ENCODE data around the gene SEMA3C.

SEMA3C gene

GRCh38 chr7:80839855-80840254 lies 79.0 kb downstream of the SEMA3C start:
- Histone ChIP-seq H3K36me3 (replicated peaks in 1 of 2; ENCODE audit: control insufficient read depth in 2 of 2, insufficient read depth in 2 of 2, low read length in 2 of 2) (no peaks in the 10 kb centered on the region), H2AK5ac (ENCODE audit: low read depth, low read length) (no peak overlapping the region), H3K9me3 (replicated peaks in 1 of 2; ENCODE audit: control insufficient read depth in 2 of 2, insufficient read depth in 1 of 2, low read depth in 1 of 2, low read length in 2 of 2) (no peaks in the 10 kb centered on the region), H3K14ac (ENCODE audit: low read length) (no peak overlapping the region), H2AFZ (ENCODE audit: low read length) (no peak overlapping the region), H2BK120ac (ENCODE audit: low read depth, low read length) (no peak overlapping the region), H3K4me1 (ENCODE audit: control insufficient read depth in 2 of 2, insufficient read depth in 1 of 2, low read depth in 1 of 2, low read length in 2 of 2) (peaks cover 3 to 37% of the 10 kb centered on the region in 2 donors), H2BK15ac (ENCODE audit: low read length) (no peak overlapping the region), H3K4me2 (ENCODE audit: insufficient read depth, low read length, poor library complexity, severe bottlenecking) (no peak overlapping the region), H3K79me1 (ENCODE audit: low read depth, low read length) (no peaks in the 10 kb centered on the region), H3K4ac (ENCODE audit: low read length) (no peak overlapping the region), H4K8ac (ENCODE audit: low read depth, low read length) (no peak overlapping the region), H2BK12ac (ENCODE audit: low read length) (no peak overlapping the region), H3K27ac (replicated peaks; ENCODE audit: low read length) (no peak overlapping the region), H3K18ac (ENCODE audit: low read length) (no peak overlapping the region), H4K91ac (ENCODE audit: low read depth, low read length, poor library complexity) (no peak overlapping the region), H3K4me3 (ENCODE audit: low read length in 2 of 2) (no peak overlapping the region), H3K23ac (ENCODE audit: low read depth, low read length, poor library complexity) (no peak overlapping the region), H2BK5ac (ENCODE audit: low read length) (no peak overlapping the region), H3K27me3 (ENCODE audit: control insufficient read depth in 3 of 3, insufficient read depth in 3 of 3, low read depth in 1 of 3, low read length in 3 of 3) (no peaks in the 10 kb centered on the region), H3K9ac (ENCODE audit: low read depth, low read length, poor library complexity) (no peak overlapping the region)
- DNase-seq (ENCODE audit: low spot score), result no peak

GRCh38 chr7:80838643-80839042 lies 80.2 kb downstream of the SEMA3C start:
- DNase-seq (ENCODE audit: low spot score), result no peak
- H3K4me3 ChIP-seq (ENCODE audit: low read length in 2 of 2), result no peak overlapping the region
- H2AFZ ChIP-seq (ENCODE audit: low read length), result no peak overlapping the region
- H3K9me3 ChIP-seq (replicated peaks in 1 of 2; ENCODE audit: control insufficient read depth in 2 of 2, insufficient read depth in 1 of 2, low read depth in 1 of 2, low read length in 2 of 2), result no peaks in the 10 kb centered on the region
- H3K9ac ChIP-seq (ENCODE audit: low read depth, low read length, poor library complexity), result no peak overlapping the region
- H2BK120ac ChIP-seq (ENCODE audit: low read depth, low read length), result no peak overlapping the region
- no peak overlapping the region for H3K4ac ChIP-seq (ENCODE audit: low read length)
- H3K79me1 ChIP-seq (ENCODE audit: low read depth, low read length), result no peaks in the 10 kb centered on the region
- H3K4me1 ChIP-seq (ENCODE audit: control insufficient read depth in 2 of 2, insufficient read depth in 1 of 2, low read depth in 1 of 2, low read length in 2 of 2), result peaks cover 1 to 30% of the 10 kb centered on the region in 2 donors
- H2BK12ac ChIP-seq (ENCODE audit: low read length), result no peak overlapping the region
- no peak overlapping the region for H3K18ac ChIP-seq (ENCODE audit: low read length)
- H4K8ac ChIP-seq (ENCODE audit: low read depth, low read length), result no peak overlapping the region
- no peak overlapping the region for H3K23ac ChIP-seq (ENCODE audit: low read depth, low read length, poor library complexity)
- no peak overlapping the region for H2BK15ac ChIP-seq (ENCODE audit: low read length)
- no peaks in the 10 kb centered on the region for H3K36me3 ChIP-seq (replicated peaks in 1 of 2; ENCODE audit: control insufficient read depth in 2 of 2, insufficient read depth in 2 of 2, low read length in 2 of 2)
- no peak overlapping the region for H2AK5ac ChIP-seq (ENCODE audit: low read depth, low read length)
- no peaks in the 10 kb centered on the region for H3K27me3 ChIP-seq (ENCODE audit: control insufficient read depth in 3 of 3, insufficient read depth in 3 of 3, low read depth in 1 of 3, low read length in 3 of 3)
- WGBS, 2 donors (ENCODE audit: extremely low coverage in 2 of 2, insufficient read length in 2 of 2, insufficient replicate concordance in 1 of 2), result no CpG with 5 or more reads among the region's 2 CpGs
- H3K14ac ChIP-seq (ENCODE audit: low read length), result no peak overlapping the region
- no peak overlapping the region for H2BK5ac ChIP-seq (ENCODE audit: low read length)
- no peak overlapping the region for H3K4me2 ChIP-seq (ENCODE audit: insufficient read depth, low read length, poor library complexity, severe bottlenecking)
- H4K91ac ChIP-seq (ENCODE audit: low read depth, low read length, poor library complexity), result no peak overlapping the region
- H3K27ac ChIP-seq (replicated peaks; ENCODE audit: low read length), result no peak overlapping the region

GRCh38 chr7:80837345-80837744 lies 81.5 kb downstream of the SEMA3C start:
- Histone ChIP-seq H2BK12ac (ENCODE audit: low read length) (no peak overlapping the region), H3K4me1 (ENCODE audit: control insufficient read depth in 2 of 2, insufficient read depth in 1 of 2, low read depth in 1 of 2, low read length in 2 of 2) (peaks cover 1 to 17% of the 10 kb centered on the region in 2 donors), H2BK15ac (ENCODE audit: low read length) (no peak overlapping the region), H3K4ac (ENCODE audit: low read length) (no peak overlapping the region), H4K8ac (ENCODE audit: low read depth, low read length) (no peak overlapping the region), H3K4me3 (ENCODE audit: low read length in 2 of 2) (no peak overlapping the region), H3K9me3 (replicated peaks in 1 of 2; ENCODE audit: control insufficient read depth in 2 of 2, insufficient read depth in 1 of 2, low read depth in 1 of 2, low read length in 2 of 2) (no peaks in the 10 kb centered on the region), H3K79me1 (ENCODE audit: low read depth, low read length) (no peaks in the 10 kb centered on the region), H2AK5ac (ENCODE audit: low read depth, low read length) (no peak overlapping the region), H3K23ac (ENCODE audit: low read depth, low read length, poor library complexity) (no peak overlapping the region), H2BK120ac (ENCODE audit: low read depth, low read length) (no peak overlapping the region), H4K91ac (ENCODE audit: low read depth, low read length, poor library complexity) (no peak overlapping the region), H3K27me3 (ENCODE audit: control insufficient read depth in 3 of 3, insufficient read depth in 3 of 3, low read depth in 1 of 3, low read length in 3 of 3) (no peaks in the 10 kb centered on the region), H2BK5ac (ENCODE audit: low read length) (no peak overlapping the region), H3K27ac (replicated peaks; ENCODE audit: low read length) (no peak overlapping the region), H3K36me3 (replicated peaks in 1 of 2; ENCODE audit: control insufficient read depth in 2 of 2, insufficient read depth in 2 of 2, low read length in 2 of 2) (no peaks in the 10 kb centered on the region), H3K18ac (ENCODE audit: low read length) (no peak overlapping the region), H3K9ac (ENCODE audit: low read depth, low read length, poor library complexity) (no peak overlapping the region), H3K14ac (ENCODE audit: low read length) (no peak overlapping the region), H3K4me2 (ENCODE audit: insufficient read depth, low read length, poor library complexity, severe bottlenecking) (no peak overlapping the region), H2AFZ (ENCODE audit: low read length) (no peak overlapping the region)
- WGBS, 2 donors (ENCODE audit: extremely low coverage in 2 of 2, insufficient read length in 2 of 2, insufficient replicate concordance in 1 of 2), result no CpG with 5 or more reads among the region's 3 CpGs
- DNase-seq (ENCODE audit: low spot score), result no peak

- Histone ChIP-seq H3K23ac (ENCODE audit: low read depth, low read length, poor library complexity) (no peak overlapping the region), H2BK120ac (ENCODE audit: low read depth, low read length) (no peak overlapping the region), H4K8ac (ENCODE audit: low read depth, low read length) (no peak overlapping the region), H3K27me3 (ENCODE audit: control insufficient read depth in 3 of 3, insufficient read depth in 3 of 3, low read depth in 1 of 3, low read length in 3 of 3) (no peaks in the 10 kb centered on the region), H3K9me3 (replicated peaks in 1 of 2; ENCODE audit: control insufficient read depth in 2 of 2, insufficient read depth in 1 of 2, low read depth in 1 of 2, low read length in 2 of 2) (no peaks in the 10 kb centered on the region), H2BK15ac (ENCODE audit: low read length) (no peak overlapping the region), H2BK5ac (ENCODE audit: low read length) (no peak overlapping the region), H2AFZ (ENCODE audit: low read length) (no peak overlapping the region), H3K27ac (replicated peaks; ENCODE audit: low read length) (no peak overlapping the region), H2BK12ac (ENCODE audit: low read length) (no peak overlapping the region), H3K36me3 (replicated peaks in 1 of 2; ENCODE audit: control insufficient read depth in 2 of 2, insufficient read depth in 2 of 2, low read length in 2 of 2) (no peaks in the 10 kb centered on the region), H3K79me1 (ENCODE audit: low read depth, low read length) (no peaks in the 10 kb centered on the region), H3K14ac (ENCODE audit: low read length) (no peak overlapping the region), H3K4me1 (ENCODE audit: control insufficient read depth in 2 of 2, insufficient read depth in 1 of 2, low read depth in 1 of 2, low read length in 2 of 2) (peaks cover 0 to 7% of the 10 kb centered on the region in 2 donors), H3K4me3 (ENCODE audit: low read length in 2 of 2) (no peak overlapping the region), H3K4ac (ENCODE audit: low read length) (no peak overlapping the region), H3K9ac (ENCODE audit: low read depth, low read length, poor library complexity) (no peak overlapping the region), H2AK5ac (ENCODE audit: low read depth, low read length) (no peak overlapping the region), H3K18ac (ENCODE audit: low read length) (no peak overlapping the region), H4K91ac (ENCODE audit: low read depth, low read length, poor library complexity) (no peak overlapping the region), H3K4me2 (ENCODE audit: insufficient read depth, low read length, poor library complexity, severe bottlenecking) (no peak overlapping the region)
- WGBS, 2 donors (ENCODE audit: extremely low coverage in 2 of 2, insufficient read length in 2 of 2, insufficient replicate concordance in 1 of 2), result no CpG with 5 or more reads among the region's 2 CpGs
- DNase-seq (ENCODE audit: low spot score), result no peak
Measured at GRCh38 chr7:80835251-80835650, 83.6 kb downstream of the SEMA3C start.
